ENCODE results near the gene CNKSR2.

- TF ChIP-seq CTCF (IDR thresholded peaks at IDR 0.05; ENCODE audit: poor library complexity) (no peak), EZH2 (IDR thresholded peaks at IDR 0.05; ENCODE audit: borderline replicate concordance) (no peak), EZH2phosphoT487 (IDR thresholded peaks at IDR 0.05; ENCODE audit: low read depth, severe bottlenecking, unreplicated experiment) (no peak)
These were observed 317.3 kb downstream of the CNKSR2 start for GRCh38 chrX:21691512-21692018.

All from hepatocyte (in vitro differentiated cells).